GM12801 (cell line): Measurements from ENCODE around the gene EHF.

Source experiments
- CTCF ChIP-seq: IDR thresholded peaks from one replicate; pipeline ENCODE4 v1.5.1; 2011; ENCODE audit warnings: control low read depth; ENCODE audit not compliant: insufficient read length; ENCODE audit errors: extremely low read depth

Gene EHF

GRCh38 chr11:34595391-34595790 is 25.5 kb upstream of the EHF start:
- no peak for TF ChIP-seq CTCF

- no peak for TF ChIP-seq CTCF
These were observed 24.8 kb upstream of the EHF start for GRCh38 chr11:34595960-34596644.

- TF ChIP-seq CTCF: no peak
These were observed 21.4 kb upstream of the EHF start for GRCh38 chr11:34599406-34599945.

GRCh38 chr11:34600339-34601084 is 20.4 kb upstream of the EHF start:
- TF ChIP-seq CTCF: no peak

- TF ChIP-seq CTCF: no peak
These were observed 19.8 kb upstream of the EHF start for GRCh38 chr11:34601085-34601444.

- no peak for TF ChIP-seq CTCF
These were observed 19.3 kb upstream of the EHF start for GRCh38 chr11:34601609-34602008.

GRCh38 chr11:34602245-34602644 is 18.6 kb upstream of the EHF start:
- no peak for TF ChIP-seq CTCF
